Endothelial cell of hepatic sinusoid (primary cell): ENCODE results near the gene TMED4.

ENCODE experiments used
- in situ Hi-C: cut with HindIII; loops from 2 replicates; pipeline ENCODE4 v1.10.0; 2017; ENCODE audit warnings: low sequenced_read_pairs

TMED4 gene

GRCh38 chr7:44573464-44574286 is 8.4 kb downstream of the TMED4 start, which contains the start of gene DDX56:
TSS of gene DDX56 (minus strand) at chr7:44573908. CDS start at chr7:44573895, 13 bp downstream.
- in situ Hi-C loops: loop anchor here (25.0 kb wide), 1 partner anchor 361 kb away; the partner anchor contains the start of gene YKT6

DNA sequence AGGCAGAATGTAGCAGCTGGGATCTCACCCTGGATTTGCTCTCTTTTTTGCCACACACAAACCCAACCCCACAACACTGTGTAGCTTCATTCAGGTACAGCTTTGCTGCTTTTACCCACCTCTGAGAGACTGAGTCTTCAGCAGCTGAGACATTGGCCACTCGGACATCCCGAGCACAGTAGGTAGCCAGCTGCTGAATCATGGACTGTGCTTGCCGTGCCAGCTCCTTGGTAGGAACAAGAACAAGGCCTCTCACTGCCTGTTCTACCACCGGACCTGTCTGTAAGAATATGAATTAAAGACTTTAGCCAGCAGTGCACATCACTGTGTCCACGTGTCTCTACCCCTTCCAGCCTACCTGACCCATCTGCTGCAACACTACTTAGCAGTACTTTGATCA is 9.3 kb downstream of the TMED4 start:
- in situ Hi-C loops: loop anchor here (25.0 kb wide), 1 partner anchor 360 kb away; the partner anchor contains the start of gene YKT6

DNA sequence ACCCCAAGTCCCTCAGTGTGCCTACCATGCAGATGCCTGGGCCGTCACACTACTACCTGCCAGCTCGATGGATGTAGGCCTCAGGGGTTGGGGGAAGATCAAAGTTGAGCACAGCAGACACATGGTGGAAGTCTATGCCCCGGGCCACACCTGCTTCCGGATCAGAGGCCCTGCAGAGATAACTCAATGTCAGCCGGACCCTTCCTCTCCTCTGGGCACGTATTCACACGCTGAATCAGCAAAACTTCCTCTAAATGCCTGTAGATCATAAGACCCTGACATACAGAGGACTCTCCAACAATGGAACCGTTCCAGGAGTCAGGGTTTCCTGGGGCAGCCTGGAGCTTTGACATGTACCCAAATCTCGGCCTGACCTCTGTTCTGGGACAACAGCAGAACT is 12.1 kb downstream of the TMED4 start:
- in situ Hi-C loops: loop anchor here (25.0 kb wide), 1 partner anchor 358 kb away; the partner anchor contains the start of gene YKT6

GRCh38 chr7:44568771-44569560 is 13.1 kb downstream of the TMED4 start:
- in situ Hi-C loops: loop anchor here (25.0 kb wide), 1 partner anchor 357 kb away; the partner anchor contains the start of gene YKT6

DNA sequence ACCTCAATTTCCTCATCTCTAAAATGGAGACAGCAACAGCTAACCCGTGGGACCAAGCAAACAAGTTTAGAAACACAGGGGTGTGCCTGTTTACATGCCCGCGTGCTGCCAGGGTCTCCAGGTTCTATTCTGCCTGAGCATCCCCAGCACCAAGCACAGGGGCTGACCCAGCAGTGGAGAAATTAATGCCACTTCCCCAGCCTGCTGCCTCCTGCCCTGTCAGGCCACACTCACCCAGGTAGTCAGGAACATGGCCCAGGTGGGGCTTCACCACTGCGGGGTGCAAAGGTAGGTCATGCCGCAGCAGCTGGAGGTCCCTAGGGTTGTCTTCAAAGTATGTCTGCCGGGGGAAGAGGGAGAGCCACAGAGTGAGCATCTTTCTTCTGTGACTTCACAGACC is 14.1 kb downstream of the TMED4 start:
- in situ Hi-C loops: loop anchor here (25.0 kb wide), 1 partner anchor 356 kb away; the partner anchor contains the start of gene YKT6

DNA sequence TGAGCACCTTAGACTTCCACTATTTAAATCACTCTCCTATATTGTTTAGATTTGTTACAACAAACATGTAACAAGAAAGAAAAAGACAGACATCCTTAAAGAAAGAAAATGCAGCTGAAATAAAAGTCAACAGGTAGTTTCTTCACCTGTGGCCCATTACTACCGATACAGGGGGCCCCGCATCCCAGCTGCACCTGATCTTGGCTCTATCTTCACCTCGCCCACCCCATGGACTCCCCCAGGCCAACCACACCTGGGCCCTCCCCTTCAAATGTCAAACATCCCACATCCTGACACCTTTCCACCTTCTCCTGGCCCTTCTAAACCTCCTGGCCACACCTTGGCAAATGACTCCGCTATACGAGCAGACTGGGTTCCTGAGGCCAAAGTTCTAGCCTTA is 15.4 kb downstream of the TMED4 start:
- in situ Hi-C loops: loop anchor here (25.0 kb wide), 1 partner anchor 354 kb away; the partner anchor contains the start of gene YKT6

- in situ Hi-C loops: loop anchor here (25.0 kb wide), 1 partner anchor 354 kb away; the partner anchor contains the start of gene YKT6
Measured at GRCh38 chr7:44565795-44566559, 16.1 kb downstream of the TMED4 start.

GRCh38 chr7:44565097-44565794 is 16.8 kb downstream of the TMED4 start:
- in situ Hi-C loops: loop anchor here (25.0 kb wide), 1 partner anchor 353 kb away; the partner anchor contains the start of gene YKT6

GRCh38 chr7:44564606-44565005 is 17.4 kb downstream of the TMED4 start:
- in situ Hi-C loops: loop anchor here (25.0 kb wide), 1 partner anchor 352 kb away; the partner anchor contains the start of gene YKT6

GRCh38 chr7:44563171-44563679 is 18.8 kb downstream of the TMED4 start:
- in situ Hi-C loops: loop anchor here (25.0 kb wide), 1 partner anchor 351 kb away; the partner anchor contains the start of gene YKT6

GRCh38 chr7:44562622-44562962 is 19.4 kb downstream of the TMED4 start:
- in situ Hi-C loops: loop anchor here (25.0 kb wide), 1 partner anchor 350 kb away; the partner anchor contains the start of gene YKT6

- in situ Hi-C loops: loop anchor here (25.0 kb wide), 1 partner anchor 350 kb away; the partner anchor contains the start of gene YKT6
Measured at GRCh38 chr7:44561962-44562621, 19.9 kb downstream of the TMED4 start.

- in situ Hi-C loops: loop anchor here (25.0 kb wide), 1 partner anchor 349 kb away; the partner anchor contains the start of gene YKT6
Measured at GRCh38 chr7:44561481-44561880, 20.6 kb downstream of the TMED4 start.

DNA sequence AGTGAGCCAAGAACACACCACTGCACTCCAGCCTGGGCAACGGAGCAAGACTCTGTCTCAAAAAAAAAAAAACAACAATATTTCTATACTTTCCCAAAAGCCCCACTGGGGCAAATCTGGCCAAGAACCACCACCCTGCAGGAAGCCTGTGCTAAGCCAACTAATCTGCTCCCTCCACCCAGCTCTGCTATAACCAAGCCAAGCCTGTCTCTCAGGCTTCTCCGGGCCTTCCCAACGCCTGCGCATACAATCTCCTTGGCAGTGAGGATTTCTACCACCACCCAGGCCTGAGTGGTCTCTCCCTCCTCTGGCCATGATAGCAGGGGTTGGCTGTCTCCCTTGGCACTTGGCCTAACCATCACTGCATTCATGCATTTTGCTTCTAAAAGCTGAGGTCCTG is 22.5 kb downstream of the TMED4 start:
- in situ Hi-C loops: loop anchor here (25.0 kb wide), 1 partner anchor 347 kb away; the partner anchor contains the start of gene YKT6

DNA sequence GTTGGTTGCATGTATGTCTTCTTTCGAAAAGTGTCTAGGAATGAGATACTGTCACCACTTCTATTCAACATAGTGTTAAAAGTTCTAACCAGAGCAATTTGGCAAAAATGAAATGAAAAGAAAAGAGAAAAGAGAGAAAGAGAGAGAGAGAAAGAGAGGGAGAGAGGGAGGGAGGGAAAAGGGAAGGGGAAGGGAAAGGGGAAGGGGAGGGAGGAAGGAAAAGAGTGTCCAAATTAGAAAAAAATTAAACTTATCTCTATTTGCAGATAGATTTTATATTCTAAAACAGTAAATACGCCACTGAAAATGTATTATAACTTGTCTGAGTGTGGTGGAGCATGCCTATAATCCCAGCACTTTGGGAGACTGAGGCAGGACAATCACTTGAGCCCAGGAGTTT is 24.5 kb downstream of the TMED4 start:
- in situ Hi-C loops: loop anchor here (25.0 kb wide), 1 partner anchor 345 kb away; the partner anchor contains the start of gene YKT6

GRCh38 chr7:44555350-44555749 is 26.7 kb downstream of the TMED4 start:
- in situ Hi-C loops: loop anchor here (25.0 kb wide), 1 partner anchor 343 kb away; the partner anchor contains the start of gene YKT6

DNA sequence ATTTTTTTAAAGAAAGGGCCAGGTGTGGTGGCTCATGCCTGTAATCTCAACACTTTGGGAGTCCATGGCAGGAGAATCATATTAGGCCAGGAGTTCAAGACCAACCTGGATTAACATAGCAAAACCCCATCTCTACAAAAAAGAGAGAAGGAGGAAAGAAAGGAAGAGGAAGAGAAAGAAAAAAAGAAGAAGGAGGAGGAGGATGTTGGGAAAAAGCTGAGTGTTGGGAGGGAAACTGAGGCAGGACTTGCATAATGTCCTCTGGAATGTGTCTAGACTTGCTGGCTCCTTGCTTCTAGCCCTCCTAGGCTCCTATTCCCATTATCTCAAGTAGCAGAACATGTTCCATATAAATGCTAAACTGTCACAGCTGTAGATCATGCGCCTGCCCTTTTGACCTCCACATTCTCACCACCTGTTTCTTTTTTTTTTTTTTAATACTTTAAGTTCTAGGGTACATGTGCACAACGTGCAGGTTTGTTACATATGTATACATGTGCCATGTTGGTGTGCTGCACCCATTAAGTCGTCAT is 29.5 kb downstream of the TMED4 start:
- in situ Hi-C loops: loop anchor here (25.0 kb wide), 1 partner anchor 340 kb away; the partner anchor contains the start of gene YKT6

DNA sequence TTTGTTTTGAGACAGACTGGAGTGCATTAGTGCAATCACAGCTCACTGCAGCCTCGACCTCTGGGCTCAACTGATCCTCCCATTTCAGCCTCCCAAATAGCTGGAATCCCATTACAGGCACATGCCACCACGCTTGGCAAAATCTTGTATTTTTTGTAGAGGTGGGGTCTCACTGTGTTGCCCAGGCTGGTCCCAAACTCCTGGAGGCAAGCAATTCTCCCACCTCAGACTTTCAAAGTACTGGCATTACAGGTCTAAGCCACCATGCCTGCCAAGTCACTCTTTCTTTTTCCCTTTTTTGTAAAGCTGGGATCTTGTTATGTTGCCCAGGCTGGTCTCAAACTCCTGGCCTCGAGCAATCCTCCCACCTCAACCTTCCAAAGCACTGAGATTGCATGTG is 32.6 kb downstream of the TMED4 start:
- in situ Hi-C loops: no loop called here
